NCI-H2227 treated with DMSO at 0.1 percent for 48 hours (cell line): ENCODE measurements around the gene OBSCN.
"Not testable (repeated sequence)": the region's sequence is repeated elsewhere in the genome, so short reads cannot be mapped to it uniquely, and the experiment has no call there.

Experiments used
- DNase-seq: peaks from one replicate; lab custom pipeline; 2025; lab: John Stamatoyannopoulos, UW

The OBSCN gene

GRCh38 chr1:228226956-228227791 is 19.3 kb downstream of the OBSCN start:
- DNase-seq = no peak

- DNase-seq = not testable (repeated sequence)
Measured at GRCh38 chr1:228228147-228228546, 20.3 kb downstream of the OBSCN start.

DNA sequence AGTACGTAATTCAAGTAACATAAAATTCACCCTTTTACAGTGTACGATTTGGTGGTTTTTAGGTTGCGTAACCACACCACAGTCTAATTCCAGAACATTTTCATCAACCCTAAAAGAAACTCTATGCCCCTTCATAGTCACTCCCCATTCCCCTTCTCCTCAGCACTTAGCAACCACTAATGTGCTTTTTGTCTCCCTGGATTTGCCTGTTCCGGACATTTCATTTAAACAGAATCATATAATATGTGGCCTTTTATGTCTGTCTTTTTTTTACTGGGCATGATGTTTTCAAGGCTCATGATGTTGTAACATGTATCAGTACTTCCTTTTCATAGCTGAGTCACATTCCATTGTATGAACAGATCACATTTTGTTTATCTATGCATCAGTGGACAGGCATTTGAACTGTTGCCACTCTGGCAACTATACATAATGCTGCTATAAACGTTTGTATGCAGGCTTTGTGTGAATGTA is 20.8 kb downstream of the OBSCN start:
- DNase-seq = no peak

DNA sequence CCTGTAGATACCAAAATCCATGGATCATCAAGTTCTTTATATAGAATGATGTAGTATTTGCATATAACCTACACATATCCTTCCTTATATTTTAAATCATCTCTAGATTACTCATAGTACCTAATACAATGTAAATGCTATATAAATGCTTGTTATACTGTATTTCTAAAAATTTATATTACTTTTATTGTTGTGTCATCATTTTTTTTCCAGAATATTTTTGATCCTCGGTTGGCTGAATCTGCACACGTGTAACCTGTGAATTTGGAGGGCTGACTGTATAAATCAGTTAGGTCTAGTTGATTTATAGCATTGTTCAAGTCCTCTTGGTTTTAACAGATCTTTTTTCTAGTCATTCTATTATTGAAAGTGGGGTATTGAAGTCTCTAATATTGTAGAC is 23.3 kb downstream of the OBSCN start:
- DNase-seq = no peak

GRCh38 chr1:228233136-228233535 is 25.3 kb downstream of the OBSCN start:
- no peak for DNase-seq

DNA sequence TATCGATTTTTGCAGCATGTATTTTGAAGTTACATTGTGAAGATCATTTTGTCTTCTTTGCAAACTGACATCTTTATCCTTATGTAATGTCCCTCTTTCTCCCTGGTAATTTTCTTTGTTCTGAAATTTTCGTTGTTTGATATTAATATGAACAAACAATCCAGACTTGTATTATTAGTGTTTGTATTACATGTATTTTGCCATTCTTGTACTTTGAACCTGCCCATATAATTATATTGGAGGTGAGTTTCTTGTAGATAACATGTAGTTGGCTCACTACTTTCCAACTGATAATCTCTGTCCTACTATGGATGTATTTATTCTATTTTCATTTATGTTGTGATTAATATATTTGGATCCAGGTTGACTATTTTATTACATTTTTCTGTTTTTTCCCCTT is 27.1 kb downstream of the OBSCN start:
- no peak for DNase-seq

DNA sequence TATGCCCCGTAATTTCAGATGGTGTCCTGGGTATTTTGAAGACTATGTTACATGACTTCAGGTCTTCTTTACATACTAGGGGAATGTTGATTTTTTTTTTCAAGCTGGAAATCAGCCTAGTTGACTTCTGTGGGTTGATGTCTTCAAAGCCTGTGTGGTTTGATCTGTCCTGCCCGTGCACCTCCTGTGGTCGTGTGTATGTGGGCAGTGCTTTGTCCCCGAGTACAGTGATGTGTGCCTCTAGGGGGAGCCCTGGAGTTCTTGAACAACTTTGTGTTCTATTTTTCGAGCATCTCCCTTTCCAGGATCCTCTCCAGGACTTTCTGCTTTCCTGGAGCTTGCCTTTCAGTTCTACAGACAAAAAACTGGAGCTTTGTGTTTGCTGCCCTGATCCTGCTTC is 28.9 kb downstream of the OBSCN start:
- DNase-seq = no peak

DNA sequence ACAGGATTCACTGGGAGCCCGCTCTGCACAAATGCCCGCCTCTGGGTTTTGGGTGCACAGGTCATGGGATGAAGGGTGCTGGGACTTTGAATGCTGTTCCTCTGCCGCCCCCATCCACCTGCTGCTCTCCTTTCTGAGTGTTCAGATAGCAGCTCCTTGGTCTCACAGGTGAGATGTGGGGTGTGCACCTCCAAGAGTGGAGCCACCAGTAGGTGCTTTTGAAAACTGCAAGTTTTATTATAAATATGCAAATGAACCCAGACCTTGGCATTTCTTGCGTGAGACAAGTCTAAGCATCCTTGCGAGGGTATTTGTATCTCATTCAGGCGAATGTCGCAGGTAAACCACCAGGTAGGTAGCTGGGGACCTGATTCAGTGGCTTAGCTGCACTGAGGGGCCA is 30.2 kb downstream of the OBSCN start:
- DNase-seq = no peak

DNA sequence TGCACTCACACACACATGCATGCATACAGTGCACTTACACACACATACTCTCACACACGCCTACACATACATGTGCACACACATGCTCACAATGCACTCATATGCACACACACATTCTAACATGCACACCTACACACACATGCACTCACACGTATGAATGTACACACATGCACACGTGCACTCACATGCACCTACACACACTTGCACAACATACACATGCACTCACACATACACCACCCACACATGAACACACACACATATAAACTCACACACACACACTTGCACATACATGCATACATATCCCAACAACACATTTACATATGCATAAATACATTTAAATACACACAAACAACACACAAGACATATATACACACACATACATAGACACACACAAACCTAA is 30.6 kb downstream of the OBSCN start:
- DNase-seq = no peak

- no peak for DNase-seq
Measured at GRCh38 chr1:228240411-228241240, 32.8 kb downstream of the OBSCN start.

GRCh38 chr1:228241259-228241658 is 33.4 kb downstream of the OBSCN start:
- DNase-seq = no peak

DNA sequence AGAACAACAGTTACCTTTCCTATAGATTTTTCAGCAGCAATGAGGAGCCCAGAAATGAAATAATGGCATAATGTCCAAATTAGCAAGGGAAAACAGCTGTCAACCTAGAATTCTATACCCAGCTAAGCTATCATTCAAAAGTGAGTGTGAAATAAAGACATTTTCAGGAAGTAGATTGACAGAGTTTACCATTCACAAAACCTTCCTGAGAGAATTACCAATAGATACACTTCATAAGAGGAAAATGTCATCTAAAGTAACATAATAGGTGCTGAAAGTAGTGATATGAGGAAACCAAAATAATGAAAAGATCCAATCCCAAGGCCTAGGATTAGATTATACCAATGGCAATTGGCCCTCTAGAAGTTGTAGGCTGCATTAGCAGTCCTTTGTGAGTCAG is 34.6 kb downstream of the OBSCN start:
- DNase-seq = no peak

GRCh38 chr1:228243093-228243492 is 35.2 kb downstream of the OBSCN start:
- no peak for DNase-seq

- DNase-seq = not testable (repeated sequence)
Measured at GRCh38 chr1:228243989-228244388, 36.1 kb downstream of the OBSCN start.

DNA sequence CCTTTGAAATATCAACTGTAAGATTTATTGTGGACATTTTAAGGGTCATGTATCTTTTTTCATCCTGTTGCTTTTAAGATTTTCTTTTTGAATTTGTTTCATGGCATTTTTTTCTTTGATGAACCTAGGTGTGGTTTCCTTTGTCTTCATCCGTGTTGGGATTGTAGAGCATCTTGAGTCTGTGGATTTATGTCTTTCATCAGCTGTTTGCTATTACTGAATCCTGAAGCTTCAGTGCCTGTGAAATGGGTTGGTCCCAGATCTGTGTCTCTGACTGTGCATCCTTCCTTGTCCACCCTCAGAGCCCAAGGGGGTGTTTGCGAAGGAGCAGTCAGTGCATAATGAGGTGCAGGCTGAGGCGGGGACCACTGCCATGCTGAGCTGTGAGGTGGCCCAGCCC is 37.3 kb downstream of the OBSCN start:
- no peak for DNase-seq

DNA sequence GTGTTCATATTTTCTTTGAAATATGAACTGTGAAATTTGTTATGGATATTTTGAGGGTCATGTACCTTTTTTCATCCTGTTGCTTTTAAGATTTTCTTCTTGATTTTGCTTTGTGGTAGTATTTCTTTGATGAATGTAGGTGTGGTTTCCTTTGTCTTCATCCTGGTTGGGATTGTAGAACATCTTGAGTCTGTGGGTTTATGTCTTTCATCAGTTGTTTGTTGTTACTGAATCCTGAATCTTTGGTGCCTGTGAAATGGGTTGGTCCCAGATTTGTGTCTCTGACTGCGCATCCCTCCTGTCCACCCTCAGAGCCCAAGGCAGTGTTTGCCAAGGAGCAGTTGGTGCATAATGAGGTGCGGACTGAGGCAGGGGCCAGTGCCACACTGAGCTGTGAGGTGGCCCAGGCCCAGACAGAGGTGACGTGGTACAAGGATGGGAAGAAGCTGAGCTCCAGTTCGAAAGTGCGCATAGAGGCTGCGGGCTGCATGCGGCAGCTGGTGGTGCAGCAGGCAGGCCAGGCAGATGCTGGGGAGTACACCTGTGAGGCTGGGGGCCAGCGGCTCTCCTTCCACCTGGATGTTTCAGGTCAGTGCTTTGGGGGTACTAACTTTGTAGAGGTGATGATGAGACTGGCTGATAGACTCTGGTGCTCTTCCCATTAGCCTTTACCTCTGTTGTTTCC is 38.5 kb downstream of the OBSCN start:
- DNase-seq = no peak

DNA sequence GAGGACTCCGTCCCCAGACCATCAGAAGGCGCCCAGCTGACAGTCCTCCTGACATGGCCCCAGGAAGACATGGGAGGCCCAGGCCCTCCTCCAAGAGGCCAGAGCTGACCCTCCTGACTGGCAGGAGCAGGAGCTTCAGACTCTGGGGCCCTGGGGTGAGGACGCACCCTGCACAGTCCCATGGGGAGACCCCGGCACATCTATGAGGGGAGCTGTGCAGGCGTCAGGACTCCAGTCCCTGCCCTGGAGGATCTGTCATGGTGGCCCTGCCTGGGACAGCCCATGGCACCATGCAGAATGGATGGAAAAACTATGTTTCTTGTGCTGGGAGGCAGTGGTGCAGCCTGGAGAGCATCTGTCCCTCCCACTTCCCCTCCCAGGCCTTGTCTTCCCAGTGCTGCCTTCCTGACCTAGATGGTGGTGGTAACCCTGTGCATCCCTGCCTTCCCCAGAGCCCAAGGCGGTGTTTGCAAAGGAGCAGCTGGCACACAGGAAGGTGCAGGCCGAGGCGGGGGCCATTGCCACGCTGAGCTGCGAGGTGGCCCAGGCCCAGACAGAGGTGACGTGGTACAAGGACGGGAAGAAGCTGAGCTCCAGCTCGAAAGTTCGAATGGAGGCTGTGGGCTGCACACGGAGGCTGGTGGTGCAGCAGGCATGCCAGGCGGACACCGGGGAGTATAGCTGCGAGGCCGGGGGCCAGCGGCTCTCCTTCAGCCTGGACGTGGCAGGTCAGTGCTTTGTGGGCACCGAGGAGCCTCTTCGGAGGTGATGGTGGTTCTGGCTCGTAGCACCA is 41.9 kb downstream of the OBSCN start:
- DNase-seq = no peak

- not testable (repeated sequence) for DNase-seq
Measured at GRCh38 chr1:228252476-228252875, 44.6 kb downstream of the OBSCN start.

DNA sequence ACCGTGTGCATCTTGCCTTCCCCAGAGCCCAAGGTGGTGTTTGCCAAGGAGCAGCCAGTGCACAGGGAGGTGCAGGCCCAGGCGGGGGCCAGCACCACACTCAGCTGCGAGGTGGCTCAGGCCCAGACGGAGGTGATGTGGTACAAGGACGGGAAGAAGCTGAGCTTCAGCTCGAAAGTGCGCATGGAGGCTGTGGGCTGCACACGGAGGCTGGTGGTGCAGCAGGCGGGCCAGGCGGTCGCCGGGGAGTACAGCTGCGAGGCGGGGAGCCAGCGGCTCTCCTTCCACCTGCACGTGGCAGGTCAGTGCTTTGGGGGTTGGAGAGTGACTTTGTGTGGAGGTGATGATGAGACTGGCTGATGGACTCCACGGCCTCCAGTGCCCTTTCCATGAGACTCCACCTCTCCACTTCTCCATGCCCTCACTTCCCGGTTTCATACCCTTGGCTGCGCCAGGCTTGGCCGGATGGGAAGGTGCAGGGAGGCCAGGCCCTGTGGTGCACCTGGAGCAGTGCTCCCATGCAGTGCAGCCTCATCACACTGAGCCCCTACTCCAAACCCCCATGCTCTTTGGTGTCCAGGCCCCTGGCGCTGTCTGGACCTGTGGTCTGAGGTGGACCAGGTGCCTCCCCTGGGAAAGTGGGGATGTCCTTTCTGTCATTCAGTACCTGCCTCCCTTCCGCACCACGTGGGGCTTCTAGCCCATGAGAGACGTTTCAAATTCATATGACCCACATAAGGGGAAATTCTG is 49.0 kb downstream of the OBSCN start:
- DNase-seq = no peak

GRCh38 chr1:228258486-228258885 is 50.6 kb downstream of the OBSCN start:
- DNase-seq = no peak

DNA sequence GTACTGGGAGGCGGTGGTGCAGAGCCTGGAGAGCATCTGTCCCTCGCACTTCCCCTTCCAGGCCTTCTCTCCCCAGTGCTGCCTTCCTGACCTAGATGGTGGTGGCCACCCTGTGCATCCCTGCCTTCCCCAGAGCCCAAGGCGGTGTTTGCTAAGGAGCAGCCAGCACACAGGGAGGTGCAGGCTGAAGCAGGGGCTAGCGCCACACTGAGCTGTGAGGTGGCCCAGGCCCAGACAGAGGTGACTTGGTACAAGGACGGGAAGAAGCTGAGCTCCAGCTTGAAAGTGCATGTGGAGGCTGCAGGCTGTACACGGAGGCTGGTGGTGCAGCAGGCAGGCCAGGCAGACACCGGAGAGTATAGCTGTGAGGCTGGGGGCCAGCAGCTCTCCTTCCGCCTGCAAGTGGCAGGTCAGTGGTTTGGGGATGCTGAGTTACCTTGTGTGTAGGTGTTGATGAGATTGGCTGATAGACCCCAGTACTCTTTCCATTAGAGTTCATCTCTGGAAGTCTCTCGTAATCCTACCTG is 51.6 kb downstream of the OBSCN start:
- DNase-seq = no peak
